Mucosa of rectum (tissue), 2 donors: ENCODE measurements around the gene CLEC2L.
A peak's percentile ranks its signal among the peaks of the same experiment; 100 is the strongest.
"Not testable (repeated sequence)": the region's sequence is repeated elsewhere in the genome, so short reads cannot be mapped to it uniquely, and the experiment has no call there.

ENCODE experiments used
- H3K27ac ChIP-seq, 2 donors: one replicate each; pipeline ENCODE4 v1.7.0; 2013; ENCODE audit warnings: inconsistent platforms in 2 of 2, low read depth in 2 of 2, low read length in 2 of 2
- H3K27me3 ChIP-seq, 2 donors: one replicate each; pipeline ENCODE4 v1.7.0; 2013; ENCODE audit warnings: low read length in 2 of 2; ENCODE audit not compliant: control insufficient read depth in 2 of 2, insufficient read depth in 2 of 2
- H3K36me3 ChIP-seq, 2 donors: one replicate each; pipeline ENCODE4 v1.7.0; 2013; ENCODE audit warnings: low read length in 2 of 2; ENCODE audit not compliant: control insufficient read depth in 2 of 2, insufficient read depth in 2 of 2
- H3K4me1 ChIP-seq, 2 donors: one replicate each; pipeline ENCODE4 v1.7.0; 2013; ENCODE audit warnings: low read length in 2 of 2, mild to moderate bottlenecking in 1 of 2; ENCODE audit not compliant: control insufficient read depth in 2 of 2, insufficient read depth in 2 of 2
- H3K4me3 ChIP-seq, 2 donors: one replicate each; pipeline ENCODE4 v1.7.0; 2013; ENCODE audit warnings: low read length in 2 of 2
- H3K9ac ChIP-seq, 2 donors: one replicate each; pipeline ENCODE4 v1.7.0; 2013; ENCODE audit warnings: low read length in 2 of 2, low read depth in 1 of 2, mild to moderate bottlenecking in 1 of 2
- H3K9me3 ChIP-seq, 2 donors: one replicate each; pipeline ENCODE4 v1.7.0; 2013; ENCODE audit warnings: low read length in 2 of 2; ENCODE audit not compliant: control insufficient read depth in 2 of 2
- donor health status: healthy.
- donor health status: Normal muscosa, but diverticular disease.

Gene CLEC2L

DNA sequence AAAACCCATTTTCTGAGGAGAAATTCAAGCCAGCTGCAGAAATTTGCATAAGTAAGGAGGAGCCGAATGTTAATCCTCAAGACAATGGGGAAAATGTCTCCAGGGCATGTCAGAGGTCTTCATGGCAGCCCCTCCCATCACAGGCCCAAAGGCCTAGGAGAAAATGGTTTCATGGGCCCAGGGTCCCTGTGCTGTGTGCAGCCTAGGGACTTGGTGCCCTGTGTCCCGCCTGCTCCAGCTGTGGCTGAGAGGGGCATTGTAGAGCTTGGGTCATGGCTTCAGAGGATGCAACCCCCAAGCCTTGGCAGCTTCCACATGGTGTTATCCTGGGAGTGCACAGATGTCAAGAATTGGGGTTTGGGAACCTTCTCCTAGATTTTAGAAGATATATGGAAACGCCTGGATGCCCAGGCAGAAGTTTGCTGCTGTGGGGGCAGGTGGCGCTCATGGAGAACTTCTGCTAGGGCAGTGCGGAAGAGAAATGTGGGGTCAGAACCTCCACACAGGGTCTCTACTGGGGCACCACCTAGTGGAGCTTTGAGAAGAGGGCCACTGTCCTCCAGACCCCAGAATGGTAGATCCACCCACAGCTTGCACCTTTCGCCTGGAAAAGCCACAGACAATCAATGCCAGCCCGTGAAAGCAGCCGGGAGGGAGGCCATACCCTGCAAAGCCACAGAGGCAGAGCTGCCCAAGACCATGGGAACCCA is 30.7 kb downstream of the CLEC2L start:
- not testable (repeated sequence) for H3K36me3 ChIP-seq, H3K27ac ChIP-seq, H3K27me3 ChIP-seq, H3K9me3 ChIP-seq, H3K4me1 ChIP-seq, H3K4me3 ChIP-seq, H3K9ac ChIP-seq

DNA sequence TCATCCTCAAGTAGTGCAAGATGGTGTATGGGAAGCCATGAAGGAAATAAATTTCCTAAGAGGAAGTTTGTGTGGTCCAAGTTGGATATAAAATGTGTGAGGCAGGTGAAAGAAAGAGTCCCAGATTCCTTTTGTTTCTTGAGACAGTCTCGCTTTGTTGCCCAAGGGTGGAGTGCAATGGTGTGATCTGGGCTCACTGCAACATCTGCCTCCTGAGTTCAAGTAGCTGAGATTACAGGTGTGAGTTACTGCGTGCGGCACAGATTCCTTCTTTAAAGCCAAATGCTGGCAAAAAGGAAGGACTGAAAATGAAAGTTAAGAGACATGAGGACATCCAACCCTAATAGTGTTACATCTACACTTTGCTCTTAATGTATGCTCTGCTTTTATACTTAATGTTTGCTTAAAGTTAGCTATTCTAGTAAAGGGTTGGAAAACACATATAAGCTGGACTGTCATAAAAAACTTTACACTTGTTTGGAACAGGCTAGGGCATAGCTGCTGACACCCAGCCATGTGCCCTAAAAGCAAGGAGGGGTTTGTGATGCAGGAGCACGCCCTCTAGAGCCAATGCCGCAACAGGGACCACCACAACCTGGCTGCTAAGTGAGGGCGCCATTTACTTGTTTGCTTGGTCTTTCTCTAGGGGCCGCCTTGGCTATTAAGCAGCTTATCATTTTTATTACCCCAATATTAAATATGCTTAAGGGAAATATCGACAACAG is 34.5 kb downstream of the CLEC2L start:
- H3K4me3 ChIP-seq, result peak overlapping the region in 1 of 2 donors; percentile 1
- H3K27me3 ChIP-seq, result no peaks in the 10 kb centered on the region
- H3K4me1 ChIP-seq, result peaks cover 4 to 7% of the 10 kb centered on the region in 2 donors
- H3K27ac ChIP-seq, result peak overlapping the region in 1 of 2 donors; percentile 7
- no peaks in the 10 kb centered on the region for H3K9me3 ChIP-seq
- H3K9ac ChIP-seq, result no peak overlapping the region
- no peaks in the 10 kb centered on the region for H3K36me3 ChIP-seq

DNA sequence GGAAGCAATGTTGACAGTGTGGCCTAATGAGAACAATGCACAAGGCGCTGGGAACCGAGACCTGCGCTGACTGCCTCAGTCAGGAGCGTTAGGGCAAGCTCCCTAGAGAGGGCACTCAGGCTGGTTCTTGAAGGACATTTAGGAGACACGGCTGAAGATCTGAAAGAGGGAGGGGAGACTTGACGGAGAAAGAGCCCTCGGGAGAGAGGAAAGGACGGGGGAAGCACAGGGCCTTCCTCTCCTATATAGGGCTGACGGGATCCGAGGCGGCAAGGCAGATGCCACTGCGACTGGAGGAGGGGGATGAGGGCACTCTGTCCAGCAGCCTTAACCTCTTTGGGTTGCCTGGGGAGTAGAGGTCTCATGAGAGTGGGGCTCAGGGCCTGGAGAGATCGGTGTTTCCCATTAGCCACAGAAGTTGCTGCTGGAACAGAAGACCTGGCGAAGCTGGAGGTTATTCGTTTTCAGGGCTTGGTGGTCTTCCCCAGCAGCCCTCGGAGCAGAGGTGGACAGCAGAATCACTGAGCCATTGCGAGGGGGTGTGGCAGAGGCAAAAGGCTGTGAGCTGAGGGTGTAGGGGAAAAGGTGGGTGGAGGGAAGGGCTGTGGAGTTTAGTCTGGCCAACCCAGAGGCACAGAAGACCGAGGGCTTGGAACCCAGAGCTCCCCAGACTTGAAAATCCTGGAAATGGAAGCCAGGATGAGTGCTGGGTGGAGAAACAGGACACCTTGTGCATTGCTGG is 36.0 kb downstream of the CLEC2L start:
- no peaks in the 10 kb centered on the region for H3K9me3 ChIP-seq
- no peak overlapping the region for H3K27ac ChIP-seq
- no peak overlapping the region for H3K9ac ChIP-seq
- H3K4me3 ChIP-seq, result no peak overlapping the region
- no peaks in the 10 kb centered on the region for H3K27me3 ChIP-seq
- no peaks in the 10 kb centered on the region for H3K36me3 ChIP-seq
- H3K4me1 ChIP-seq, result peaks cover 4 to 7% of the 10 kb centered on the region in 2 donors

DNA sequence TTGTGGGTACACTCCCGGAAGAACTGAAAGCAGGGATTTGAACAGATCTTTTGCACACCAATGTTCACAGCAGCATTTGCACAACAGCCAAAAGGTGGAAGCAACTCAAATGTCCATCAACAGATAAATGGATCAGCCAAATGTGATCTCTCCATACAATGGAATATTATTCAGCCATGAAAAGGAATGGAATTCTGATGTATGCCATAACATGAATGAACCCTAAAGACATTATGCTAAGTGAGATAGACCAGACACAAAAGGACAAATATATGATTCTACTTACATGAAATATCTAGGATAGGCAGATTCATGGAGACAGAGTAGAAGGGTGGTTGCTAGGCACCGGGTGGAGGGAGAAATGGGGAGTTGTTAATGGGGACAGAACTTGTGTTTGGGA is 36.7 kb downstream of the CLEC2L start:
- Histone ChIP-seq H3K27me3 (no peaks in the 10 kb centered on the region), H3K27ac (no peak overlapping the region), H3K36me3 (no peaks in the 10 kb centered on the region), H3K4me1 (peaks cover 4 to 7% of the 10 kb centered on the region in 2 donors), H3K9me3 (no peaks in the 10 kb centered on the region), H3K9ac (no peak overlapping the region), H3K4me3 (no peak overlapping the region)

DNA sequence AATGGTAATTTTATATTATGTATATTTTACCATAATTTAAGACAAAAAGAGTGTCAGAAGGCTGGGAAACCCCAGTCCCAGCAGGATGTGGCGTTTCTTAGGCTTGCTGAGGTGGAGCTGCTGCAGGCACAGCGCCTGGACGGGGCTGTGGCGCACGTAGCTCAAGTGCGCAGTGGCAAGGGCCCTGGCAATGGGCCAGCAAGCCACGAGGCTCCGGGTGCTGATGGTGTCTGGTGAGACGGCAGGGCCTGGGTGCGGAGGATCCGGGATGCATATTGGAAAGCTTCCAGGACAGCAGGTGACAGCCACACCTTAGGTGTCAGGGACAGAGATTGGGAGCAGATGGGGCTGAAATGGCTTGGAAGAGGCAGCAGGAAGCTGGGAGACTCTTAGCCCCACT is 37.2 kb downstream of the CLEC2L start:
- no peaks in the 10 kb centered on the region for H3K36me3 ChIP-seq
- no peaks in the 10 kb centered on the region for H3K27me3 ChIP-seq
- no peak overlapping the region for H3K27ac ChIP-seq
- H3K9ac ChIP-seq, result no peak overlapping the region
- no peaks in the 10 kb centered on the region for H3K9me3 ChIP-seq
- peaks cover 4 to 7% of the 10 kb centered on the region in 2 donors for H3K4me1 ChIP-seq
- no peak overlapping the region for H3K4me3 ChIP-seq

DNA sequence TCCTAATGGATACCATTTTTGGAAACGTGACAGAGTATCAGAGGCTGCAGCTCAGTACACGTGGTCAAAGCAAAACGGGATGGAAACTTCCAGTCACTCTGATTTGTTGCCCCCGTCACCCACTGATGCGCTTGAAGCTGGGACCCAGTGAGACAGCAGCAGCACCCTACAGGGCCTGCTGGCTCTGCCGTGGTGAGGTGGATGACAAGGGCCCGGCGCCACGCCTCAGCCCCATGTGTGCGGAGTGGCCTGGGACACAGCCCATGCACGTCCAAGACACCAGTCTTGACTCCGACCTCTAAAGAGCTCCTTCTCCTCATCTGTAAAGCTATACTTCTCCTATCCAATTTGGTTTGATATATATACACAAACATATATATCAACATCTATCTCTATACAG is 39.0 kb downstream of the CLEC2L start:
- Histone ChIP-seq H3K9me3 (no peaks in the 10 kb centered on the region), H3K4me3 (no peak overlapping the region)

DNA sequence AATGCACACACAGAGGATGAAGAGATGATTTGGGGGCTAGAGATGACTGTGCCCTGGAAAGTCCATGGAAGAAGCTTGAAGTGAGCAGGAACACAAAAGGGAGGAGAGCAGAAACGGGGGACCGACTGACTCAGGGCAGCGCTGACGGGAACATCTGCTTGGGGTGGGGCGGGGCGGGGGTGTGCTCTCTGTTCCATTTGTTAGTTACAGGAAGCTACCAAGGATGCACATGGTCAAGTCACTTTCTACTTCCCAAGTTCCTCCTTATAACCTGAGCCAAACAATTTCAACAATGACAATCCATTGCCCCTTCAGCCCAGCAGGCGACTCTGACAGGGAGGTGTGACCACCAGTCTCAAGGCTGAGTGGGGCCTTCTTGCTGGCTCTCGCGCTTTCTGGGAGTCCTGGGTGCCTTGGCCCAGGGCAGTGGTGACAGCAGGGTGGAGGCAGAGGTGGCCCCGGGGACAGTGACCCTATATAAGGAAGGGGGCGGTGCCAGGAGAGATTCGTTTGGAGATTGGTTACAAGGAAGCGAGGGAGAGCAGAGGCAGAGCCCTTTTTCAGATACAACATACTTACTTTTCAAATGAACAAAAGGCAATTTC is 39.6 kb downstream of the CLEC2L start:
- H3K27me3 ChIP-seq, result no peaks in the 10 kb centered on the region
- H3K9me3 ChIP-seq, result no peaks in the 10 kb centered on the region
- H3K4me1 ChIP-seq, result peaks cover under 1 to 2% of the 10 kb centered on the region in 2 donors
- H3K4me3 ChIP-seq, result no peak overlapping the region
- no peaks in the 10 kb centered on the region for H3K36me3 ChIP-seq
- no peak overlapping the region for H3K27ac ChIP-seq
- H3K9ac ChIP-seq, result no peak overlapping the region

More for the DNA sequence above, 39.0 kb downstream of the CLEC2L start:
- H3K36me3 ChIP-seq, result no peaks in the 10 kb centered on the region
- H3K27me3 ChIP-seq, result no peaks in the 10 kb centered on the region
- no peak overlapping the region for H3K9ac ChIP-seq
- peaks cover 4 to 6% of the 10 kb centered on the region in 2 donors for H3K4me1 ChIP-seq
- H3K27ac ChIP-seq, result no peak overlapping the region

DNA sequence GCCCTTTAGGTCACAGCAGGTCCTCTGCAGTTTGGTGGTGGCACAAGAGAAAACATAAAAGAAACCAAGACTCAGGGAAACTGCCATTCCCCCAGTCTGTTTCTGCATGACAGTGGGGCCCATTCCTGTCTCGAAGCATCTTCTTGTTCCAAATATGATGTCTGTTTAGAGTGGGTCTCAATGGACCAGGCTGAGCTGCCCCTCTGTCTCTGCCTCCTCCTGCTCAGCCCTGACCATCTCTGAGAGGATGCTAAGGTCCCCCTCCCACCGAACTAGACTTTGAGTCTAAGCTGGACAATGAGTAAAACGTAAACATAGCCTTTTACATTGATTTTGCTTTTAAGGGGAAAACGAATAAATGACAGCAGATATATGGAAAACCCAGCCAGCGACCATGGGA is 40.4 kb downstream of the CLEC2L start:
- Histone ChIP-seq H3K4me3 (no peak overlapping the region), H3K36me3 (no peaks in the 10 kb centered on the region), H3K4me1 (peaks cover 0 to 2% of the 10 kb centered on the region in 2 donors), H3K9ac (no peak overlapping the region), H3K27ac (no peak overlapping the region), H3K9me3 (no peaks in the 10 kb centered on the region), H3K27me3 (no peaks in the 10 kb centered on the region)

DNA sequence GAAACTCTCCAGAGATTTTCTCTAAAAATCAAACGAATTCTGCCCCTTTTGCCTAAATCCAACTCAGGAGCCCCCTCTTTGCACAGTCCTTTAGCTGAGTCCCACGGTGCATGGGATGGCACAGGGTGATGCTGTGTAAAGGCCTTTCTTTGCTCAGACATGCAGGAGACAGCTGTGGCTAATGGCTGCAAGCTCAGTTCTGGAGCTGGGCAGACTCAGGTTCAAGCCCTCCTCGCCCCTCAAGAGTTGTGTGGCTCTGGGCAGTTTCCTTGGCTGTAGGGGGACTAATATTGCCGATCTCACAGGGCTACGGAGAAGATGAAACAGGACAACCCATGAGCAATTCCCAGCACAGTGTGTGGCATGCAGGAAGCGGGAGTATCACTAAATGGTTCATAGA is 42.6 kb downstream of the CLEC2L start:
- H3K9me3 ChIP-seq, result no peaks in the 10 kb centered on the region
- no peak overlapping the region for H3K9ac ChIP-seq
- no peaks in the 10 kb centered on the region for H3K4me1 ChIP-seq
- no peaks in the 10 kb centered on the region for H3K36me3 ChIP-seq
- H3K4me3 ChIP-seq, result no peak overlapping the region
- no peak overlapping the region for H3K27ac ChIP-seq
- no peaks in the 10 kb centered on the region for H3K27me3 ChIP-seq
